ENCODE results near the gene ITPRID1. TPM values are rescaled to one million over a fixed set of nuclear protein-coding genes. Genes with fewer than 3 reads are reported as not detected.

Gene ITPRID1
- total RNA-seq, 4 donors from 2014 or later = not detected

DNA sequence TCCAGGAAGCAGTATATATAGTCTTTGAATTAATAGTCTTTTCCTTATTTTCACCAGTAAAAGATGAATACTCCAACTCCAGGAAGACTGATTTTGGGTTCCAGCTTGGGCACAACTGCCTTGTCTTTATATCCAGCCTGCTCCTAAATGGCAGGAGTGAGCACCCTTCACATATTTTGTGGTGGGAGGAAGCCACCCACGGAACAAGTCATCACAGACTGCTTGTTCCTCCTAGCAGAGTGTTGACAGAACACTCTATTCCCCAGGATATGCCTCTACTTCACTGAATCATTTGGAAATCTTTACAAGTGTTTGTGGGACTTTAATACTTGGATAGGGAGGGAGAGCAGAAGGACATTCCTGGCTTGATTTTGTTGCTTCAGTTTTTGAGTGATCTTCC is 31.7 kb downstream of the ITPRID1 start:
- no peak overlapping the region for H3K4me3 ChIP-seq

DNA sequence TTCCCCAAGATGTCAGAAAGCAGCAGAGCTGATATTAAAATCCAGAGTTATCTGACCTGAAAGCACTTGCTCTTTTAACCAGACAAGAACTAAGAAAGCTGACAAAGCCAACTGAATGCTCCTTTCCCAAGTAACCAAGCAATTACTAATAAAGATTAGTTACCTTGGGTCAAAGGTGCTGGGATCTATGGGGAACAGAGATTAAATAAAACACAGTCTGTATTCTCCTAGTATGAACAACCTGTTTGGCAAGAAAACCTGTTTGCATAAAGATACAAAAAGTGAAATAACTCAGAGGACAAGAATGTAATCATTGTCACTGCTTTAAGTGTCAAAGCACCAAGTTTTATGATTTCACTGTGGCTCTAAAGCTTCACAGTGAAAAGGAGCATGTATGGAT is 35.7 kb downstream of the ITPRID1 start:
- in situ Hi-C loops (cut with MboI; ENCODE audit: low sequenced_read_pairs in 4 of 4) (no loop called here), intact Hi-C loops (cut with DNase I; ENCODE audit: low total_unique reads) (no loop called here)
- Histone ChIP-seq H3K4me1 (no peaks in the 10 kb centered on the region), H3K27me3 (no peaks in the 10 kb centered on the region), H3K27ac (no peak overlapping the region), H3K9me3 (no peaks in the 10 kb centered on the region), H3K4me3 (no peak overlapping the region), H3K36me3 (no peaks in the 10 kb centered on the region)
- DNase-seq (no peak), ATAC-seq (no peak)
- TF ChIP-seq, protein P1, sequence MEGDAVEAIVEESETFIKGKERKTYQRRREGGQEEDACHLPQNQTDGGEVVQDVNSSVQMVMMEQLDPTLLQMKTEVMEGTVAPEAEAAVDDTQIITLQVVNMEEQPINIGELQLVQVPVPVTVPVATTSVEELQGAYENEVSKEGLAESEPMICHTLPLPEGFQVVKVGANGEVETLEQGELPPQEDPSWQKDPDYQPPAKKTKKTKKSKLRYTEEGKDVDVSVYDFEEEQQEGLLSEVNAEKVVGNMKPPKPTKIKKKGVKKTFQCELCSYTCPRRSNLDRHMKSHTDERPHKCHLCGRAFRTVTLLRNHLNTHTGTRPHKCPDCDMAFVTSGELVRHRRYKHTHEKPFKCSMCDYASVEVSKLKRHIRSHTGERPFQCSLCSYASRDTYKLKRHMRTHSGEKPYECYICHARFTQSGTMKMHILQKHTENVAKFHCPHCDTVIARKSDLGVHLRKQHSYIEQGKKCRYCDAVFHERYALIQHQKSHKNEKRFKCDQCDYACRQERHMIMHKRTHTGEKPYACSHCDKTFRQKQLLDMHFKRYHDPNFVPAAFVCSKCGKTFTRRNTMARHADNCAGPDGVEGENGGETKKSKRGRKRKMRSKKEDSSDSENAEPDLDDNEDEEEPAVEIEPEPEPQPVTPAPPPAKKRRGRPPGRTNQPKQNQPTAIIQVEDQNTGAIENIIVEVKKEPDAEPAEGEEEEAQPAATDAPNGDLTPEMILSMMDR (IDR thresholded peaks at IDR 0.05 in 4 of 5, conservative IDR thresholded peaks at IDR 0.05 in 1 of 5) = no peak
- no peak for TF ChIP-seq POLR2A (IDR thresholded peaks at IDR 0.05)

More for the DNA sequence above, 31.7 kb downstream of the ITPRID1 start:
- H3K4me1 ChIP-seq = no peaks in the 10 kb centered on the region
- no peaks in the 10 kb centered on the region for H3K9me3 ChIP-seq
- intact Hi-C loops (cut with DNase I; ENCODE audit: low total_unique reads) (no loop called here), in situ Hi-C loops (cut with MboI; ENCODE audit: low sequenced_read_pairs in 4 of 4) (no loop called here)
- H3K27me3 ChIP-seq = no peaks in the 10 kb centered on the region
- H3K36me3 ChIP-seq = no peaks in the 10 kb centered on the region
- DNase-seq (no peak), ATAC-seq (no peak)
- H3K27ac ChIP-seq = no peak overlapping the region
- TF ChIP-seq POLR2A (IDR thresholded peaks at IDR 0.05) = no peak
- TF ChIP-seq, protein P1 (IDR thresholded peaks at IDR 0.05 in 4 of 5, conservative IDR thresholded peaks at IDR 0.05 in 1 of 5) = no peak

DNA sequence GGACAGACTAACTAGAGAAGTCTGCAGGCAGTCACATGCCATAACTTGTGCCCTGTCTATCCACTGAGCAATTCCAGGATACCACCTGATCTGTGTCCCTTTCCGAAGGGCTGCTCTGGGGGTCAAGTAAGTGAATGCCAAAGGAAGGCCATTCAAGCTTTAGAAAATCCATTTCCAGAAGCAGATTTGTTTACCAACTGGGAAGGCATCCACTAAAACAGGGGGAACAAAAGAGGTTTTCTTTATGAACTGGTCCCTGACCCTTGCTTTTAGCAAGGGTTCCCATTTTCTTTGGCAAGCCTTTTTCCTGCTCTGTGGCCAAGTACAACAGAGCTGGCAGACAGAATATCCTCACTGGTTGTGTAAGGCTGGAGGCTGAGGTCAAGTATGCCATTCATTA is 36.5 kb downstream of the ITPRID1 start:
- ATAC-seq (no peak), DNase-seq (no peak)
- no peaks in the 10 kb centered on the region for H3K9me3 ChIP-seq
- no peaks in the 10 kb centered on the region for H3K27me3 ChIP-seq
- TF ChIP-seq, protein P1 (IDR thresholded peaks at IDR 0.05 in 4 of 5, conservative IDR thresholded peaks at IDR 0.05 in 1 of 5) = no peak
- no peak for TF ChIP-seq POLR2A (IDR thresholded peaks at IDR 0.05)
- H3K36me3 ChIP-seq = no peaks in the 10 kb centered on the region
- no peak overlapping the region for H3K27ac ChIP-seq
- in situ Hi-C loops (cut with MboI; ENCODE audit: low sequenced_read_pairs in 4 of 4) = no loop called here
- intact Hi-C loops (cut with DNase I; ENCODE audit: low total_unique reads) = no loop called here
- H3K4me1 ChIP-seq = no peaks in the 10 kb centered on the region
- H3K4me3 ChIP-seq = no peak overlapping the region

DNA sequence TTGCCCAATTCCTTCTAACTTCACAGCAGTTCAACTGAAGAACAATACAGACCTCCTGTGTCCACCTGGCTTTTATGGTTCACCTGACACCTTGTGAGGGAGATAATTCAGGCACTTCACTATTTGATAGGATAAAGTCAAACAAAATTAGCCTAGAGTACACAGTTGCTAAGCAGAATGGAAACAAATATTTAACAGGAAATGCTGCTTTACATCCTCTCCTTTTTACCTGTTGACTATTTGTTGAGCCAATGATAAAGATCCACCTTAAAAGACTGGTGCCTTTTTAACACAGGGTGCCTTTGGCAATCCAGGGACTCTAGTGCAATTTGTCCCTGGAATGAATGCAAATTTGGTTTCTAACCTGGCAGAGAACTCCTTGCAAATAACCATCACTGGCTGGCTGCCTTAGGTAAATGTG is 39.8 kb downstream of the ITPRID1 start:
- Histone ChIP-seq H3K9me3 (no peaks in the 10 kb centered on the region), H3K4me3 (no peak overlapping the region), H3K27ac (no peak overlapping the region), H3K27me3 (no peaks in the 10 kb centered on the region), H3K4me1 (no peaks in the 10 kb centered on the region), H3K36me3 (no peaks in the 10 kb centered on the region)
- in situ Hi-C loops (cut with MboI; ENCODE audit: low sequenced_read_pairs in 4 of 4) = no loop called here
- intact Hi-C loops (cut with DNase I; ENCODE audit: low total_unique reads) = no loop called here
- ATAC-seq (no peak), DNase-seq (no peak)
- TF ChIP-seq POLR2A (IDR thresholded peaks at IDR 0.05) = no peak
- TF ChIP-seq, protein P1 (IDR thresholded peaks at IDR 0.05 in 4 of 5, conservative IDR thresholded peaks at IDR 0.05 in 1 of 5) = no peak

DNA sequence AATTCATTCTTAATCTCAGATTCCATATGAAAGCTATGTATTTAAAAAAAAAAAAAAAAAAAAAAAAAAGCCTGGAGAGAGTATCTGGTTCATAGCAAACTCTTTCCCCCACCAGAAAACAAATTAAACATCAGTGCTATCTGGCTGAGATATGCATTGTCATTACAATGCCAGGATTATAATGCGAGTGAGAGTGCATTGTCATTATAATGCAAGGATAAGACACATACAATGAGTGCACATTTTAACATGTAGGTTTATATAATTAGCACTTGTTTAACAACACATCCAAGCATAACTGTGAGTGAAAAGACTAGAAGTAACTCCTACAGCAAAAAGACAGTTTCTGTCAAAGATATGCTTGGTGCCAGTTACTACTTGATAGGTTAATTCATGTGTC is 48.1 kb downstream of the ITPRID1 start:
- DNase-seq = no peak
- Histone ChIP-seq H3K27ac (no peak overlapping the region), H3K4me1 (no peaks in the 10 kb centered on the region), H3K36me3 (no peaks in the 10 kb centered on the region), H3K9me3 (no peaks in the 10 kb centered on the region), H3K27me3 (no peaks in the 10 kb centered on the region), H3K4me3 (no peak overlapping the region)
- intact Hi-C loops (cut with DNase I; ENCODE audit: low total_unique reads) = no loop called here
- no peak for ATAC-seq
- in situ Hi-C loops (cut with MboI; ENCODE audit: low sequenced_read_pairs in 4 of 4) = no loop called here
- TF ChIP-seq, protein P1 (IDR thresholded peaks at IDR 0.05 in 4 of 5, conservative IDR thresholded peaks at IDR 0.05 in 1 of 5) = no peak
- no peak for TF ChIP-seq POLR2A (IDR thresholded peaks at IDR 0.05)

Data from gastrocnemius medialis (tissue), 4 donors.